ENCODE results near the gene TNS4.

TNS4 gene

GRCh38 chr17:40534371-40535189 lies 33.2 kb upstream of the TNS4 start:
- H3K27ac ChIP-seq (ENCODE audit: low read depth, low read length, severe bottlenecking): no peak overlapping the region
- no peaks in the 10 kb centered on the region for H3K9me3 ChIP-seq (ENCODE audit: control insufficient read depth, low read length)
- WGBS, 2 experiments (ENCODE audit: insufficient coverage in 2 of 2): 88 to 99% methylated on average over 8 to 9 of the region's 11 CpGs

GRCh38 chr17:40533896-40534295 lies 32.5 kb upstream of the TNS4 start:
- no peaks in the 10 kb centered on the region for H3K36me3 ChIP-seq (ENCODE audit: control insufficient read depth, insufficient read depth, low read length)
- H3K4me1 ChIP-seq (ENCODE audit: control insufficient read depth, insufficient read depth, low read length, poor library complexity, severe bottlenecking): peaks cover 13% of the 10 kb centered on the region
- H3K4me3 ChIP-seq (ENCODE audit: extremely low read depth, insufficient read depth, low read length, poor library complexity, severe bottlenecking): no peak overlapping the region
- 81 to 91% methylated on average over 2 to 3 of the region's 4 CpGs for WGBS, 2 experiments (ENCODE audit: insufficient coverage in 2 of 2)
- H3K9me3 ChIP-seq (ENCODE audit: control insufficient read depth, low read length): no peaks in the 10 kb centered on the region
- H3K27ac ChIP-seq (ENCODE audit: low read depth, low read length, severe bottlenecking): no peak overlapping the region

More at GRCh38 chr17:40534371-40535189, 33.2 kb upstream of the TNS4 start:
- H3K4me3 ChIP-seq (ENCODE audit: extremely low read depth, insufficient read depth, low read length, poor library complexity, severe bottlenecking): no peak overlapping the region
- no peaks in the 10 kb centered on the region for H3K36me3 ChIP-seq (ENCODE audit: control insufficient read depth, insufficient read depth, low read length)
- peaks cover 13% of the 10 kb centered on the region for H3K4me1 ChIP-seq (ENCODE audit: control insufficient read depth, insufficient read depth, low read length, poor library complexity, severe bottlenecking)

GRCh38 chr17:40532520-40533253 lies 31.3 kb upstream of the TNS4 start:
- 73 to 92% methylated on average over 2 to 3 of the region's 6 CpGs for WGBS, 2 experiments (ENCODE audit: insufficient coverage in 2 of 2)
- no peak overlapping the region for H3K4me3 ChIP-seq (ENCODE audit: extremely low read depth, insufficient read depth, low read length, poor library complexity, severe bottlenecking)
- no peaks in the 10 kb centered on the region for H3K36me3 ChIP-seq (ENCODE audit: control insufficient read depth, insufficient read depth, low read length)
- peaks cover 8% of the 10 kb centered on the region for H3K4me1 ChIP-seq (ENCODE audit: control insufficient read depth, insufficient read depth, low read length, poor library complexity, severe bottlenecking)
- H3K9me3 ChIP-seq (ENCODE audit: control insufficient read depth, low read length): no peaks in the 10 kb centered on the region
- H3K27ac ChIP-seq (ENCODE audit: low read depth, low read length, severe bottlenecking): no peak overlapping the region

- 86 to 96% methylated on average over 13 of the region's 15 CpGs for WGBS, 2 experiments (ENCODE audit: insufficient coverage in 2 of 2)
- Histone ChIP-seq H3K27ac (ENCODE audit: low read depth, low read length, severe bottlenecking) (no peak overlapping the region), H3K4me3 (ENCODE audit: extremely low read depth, insufficient read depth, low read length, poor library complexity, severe bottlenecking) (no peak overlapping the region), H3K4me1 (ENCODE audit: control insufficient read depth, insufficient read depth, low read length, poor library complexity, severe bottlenecking) (peaks cover 4% of the 10 kb centered on the region), H3K36me3 (ENCODE audit: control insufficient read depth, insufficient read depth, low read length) (no peaks in the 10 kb centered on the region), H3K9me3 (ENCODE audit: control insufficient read depth, low read length) (no peaks in the 10 kb centered on the region)
Observed at GRCh38 chr17:40531051-40531991, 29.9 kb upstream of the TNS4 start.

GRCh38 chr17:40530531-40530994 lies 29.1 kb upstream of the TNS4 start:
- no peak overlapping the region for H3K4me3 ChIP-seq (ENCODE audit: extremely low read depth, insufficient read depth, low read length, poor library complexity, severe bottlenecking)
- peaks cover 5% of the 10 kb centered on the region for H3K9me3 ChIP-seq (ENCODE audit: control insufficient read depth, low read length)
- H3K36me3 ChIP-seq (ENCODE audit: control insufficient read depth, insufficient read depth, low read length): no peaks in the 10 kb centered on the region
- WGBS, 2 experiments (ENCODE audit: insufficient coverage in 2 of 2): 90 to 93% methylated on average over 3 to 4 of the region's 5 CpGs
- no peaks in the 10 kb centered on the region for H3K4me1 ChIP-seq (ENCODE audit: control insufficient read depth, insufficient read depth, low read length, poor library complexity, severe bottlenecking)
- no peak overlapping the region for H3K27ac ChIP-seq (ENCODE audit: low read depth, low read length, severe bottlenecking)

- Histone ChIP-seq H3K4me1 (ENCODE audit: control insufficient read depth, insufficient read depth, low read length, poor library complexity, severe bottlenecking) (no peaks in the 10 kb centered on the region), H3K9me3 (ENCODE audit: control insufficient read depth, low read length) (peaks cover 10% of the 10 kb centered on the region), H3K36me3 (ENCODE audit: control insufficient read depth, insufficient read depth, low read length) (no peaks in the 10 kb centered on the region), H3K27ac (ENCODE audit: low read depth, low read length, severe bottlenecking) (no peak overlapping the region), H3K4me3 (ENCODE audit: extremely low read depth, insufficient read depth, low read length, poor library complexity, severe bottlenecking) (no peak overlapping the region)
- 86% methylated on average over 2 of the region's 2 CpGs; no CpG with 5 or more reads in 1 of the 2 experiments for WGBS, 2 experiments (ENCODE audit: insufficient coverage in 2 of 2)
Observed at GRCh38 chr17:40529991-40530390, 28.6 kb upstream of the TNS4 start.

GRCh38 chr17:40528692-40529417 lies 27.4 kb upstream of the TNS4 start:
- Histone ChIP-seq H3K9me3 (ENCODE audit: control insufficient read depth, low read length) (peaks cover 16% of the 10 kb centered on the region), H3K4me1 (ENCODE audit: control insufficient read depth, insufficient read depth, low read length, poor library complexity, severe bottlenecking) (no peaks in the 10 kb centered on the region), H3K4me3 (ENCODE audit: extremely low read depth, insufficient read depth, low read length, poor library complexity, severe bottlenecking) (no peak overlapping the region), H3K27ac (ENCODE audit: low read depth, low read length, severe bottlenecking) (no peak overlapping the region), H3K36me3 (ENCODE audit: control insufficient read depth, insufficient read depth, low read length) (no peaks in the 10 kb centered on the region)
- 89 to 96% methylated on average over 6 to 7 of the region's 10 CpGs for WGBS, 2 experiments (ENCODE audit: insufficient coverage in 2 of 2)

GRCh38 chr17:40526668-40527067 lies 25.2 kb upstream of the TNS4 start:
- Histone ChIP-seq H3K4me3 (ENCODE audit: extremely low read depth, insufficient read depth, low read length, poor library complexity, severe bottlenecking) (no peak overlapping the region), H3K9me3 (ENCODE audit: control insufficient read depth, low read length) (peaks cover 16% of the 10 kb centered on the region), H3K4me1 (ENCODE audit: control insufficient read depth, insufficient read depth, low read length, poor library complexity, severe bottlenecking) (no peaks in the 10 kb centered on the region), H3K36me3 (ENCODE audit: control insufficient read depth, insufficient read depth, low read length) (no peaks in the 10 kb centered on the region), H3K27ac (ENCODE audit: low read depth, low read length, severe bottlenecking) (no peak overlapping the region)
- 84 to 91% methylated on average over 4 to 5 of the region's 5 CpGs for WGBS, 2 experiments (ENCODE audit: insufficient coverage in 2 of 2)

GRCh38 chr17:40525294-40525693 lies 23.9 kb upstream of the TNS4 start:
- Histone ChIP-seq H3K27ac (ENCODE audit: low read depth, low read length, severe bottlenecking) (no peak overlapping the region), H3K4me1 (ENCODE audit: control insufficient read depth, insufficient read depth, low read length, poor library complexity, severe bottlenecking) (peaks cover 4% of the 10 kb centered on the region), H3K9me3 (ENCODE audit: control insufficient read depth, low read length) (peaks cover 16% of the 10 kb centered on the region), H3K36me3 (ENCODE audit: control insufficient read depth, insufficient read depth, low read length) (no peaks in the 10 kb centered on the region), H3K4me3 (ENCODE audit: extremely low read depth, insufficient read depth, low read length, poor library complexity, severe bottlenecking) (no peak overlapping the region)
- no CpG with 5 or more reads among the region's 1 CpG for WGBS, 2 experiments (ENCODE audit: insufficient coverage in 2 of 2)

Data from mesodermal cell (in vitro differentiated cells).